ENCODE data around the gene RAB31. TPM values are rescaled to one million over a fixed set of nuclear protein-coding genes. Genes with fewer than 3 reads are reported as not detected.

The RAB31 gene
- total and polyA plus RNA-seq, 11 donors, result 3.2 to 67.7 (median 12.8) TPM

DNA sequence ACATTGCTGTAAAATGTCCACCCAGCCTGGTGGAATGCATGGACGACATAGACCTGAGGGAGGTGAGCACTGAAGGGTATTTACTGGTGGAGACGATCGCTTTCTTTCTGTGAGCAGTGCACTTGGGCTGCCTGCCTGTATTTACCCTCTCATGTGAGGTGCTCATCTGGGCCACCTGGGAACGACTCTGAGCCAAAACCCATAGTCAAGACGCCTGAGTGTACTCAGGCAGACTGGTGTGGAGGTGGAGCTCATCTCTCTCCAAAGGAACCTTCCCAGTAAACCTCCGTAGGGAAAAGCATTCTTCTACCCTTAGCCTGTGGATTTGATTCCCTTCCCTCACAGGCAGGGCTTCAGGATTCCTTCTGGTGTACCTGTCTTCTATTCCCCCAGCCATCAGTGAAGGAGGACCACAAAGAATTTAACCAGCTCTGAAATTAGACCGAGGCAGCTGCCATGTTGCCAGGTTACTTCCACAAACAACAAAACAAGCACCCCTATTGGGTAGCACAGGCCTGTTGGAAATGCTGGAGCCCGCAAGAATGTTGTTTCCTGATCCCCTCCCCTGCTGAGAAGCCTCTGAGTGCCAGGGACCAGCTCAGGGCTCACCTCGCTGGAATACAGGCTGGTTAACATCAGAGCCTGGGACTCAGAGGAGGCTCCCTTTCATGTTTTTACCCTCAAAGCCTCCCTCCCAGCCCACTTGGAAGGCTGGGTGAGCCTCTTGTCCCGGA lies 130.2 kb downstream of the RAB31 start:
- DNase-seq, result peak in 4 of 5 donors; percentile 52 to 75 (median 68)
- WGBS, 4 donors, result 44 to 56% (median 51%) methylated on average over 9 to 10 of the region's 10 CpGs
- intact Hi-C loops (cut with DNase I), result loop anchor here in 1 of 10 donors (2.0 kb wide), 1 partner anchor 14 kb away; no protein-coding TSS in a partner anchor
- TF ChIP-seq, protein P1, sequence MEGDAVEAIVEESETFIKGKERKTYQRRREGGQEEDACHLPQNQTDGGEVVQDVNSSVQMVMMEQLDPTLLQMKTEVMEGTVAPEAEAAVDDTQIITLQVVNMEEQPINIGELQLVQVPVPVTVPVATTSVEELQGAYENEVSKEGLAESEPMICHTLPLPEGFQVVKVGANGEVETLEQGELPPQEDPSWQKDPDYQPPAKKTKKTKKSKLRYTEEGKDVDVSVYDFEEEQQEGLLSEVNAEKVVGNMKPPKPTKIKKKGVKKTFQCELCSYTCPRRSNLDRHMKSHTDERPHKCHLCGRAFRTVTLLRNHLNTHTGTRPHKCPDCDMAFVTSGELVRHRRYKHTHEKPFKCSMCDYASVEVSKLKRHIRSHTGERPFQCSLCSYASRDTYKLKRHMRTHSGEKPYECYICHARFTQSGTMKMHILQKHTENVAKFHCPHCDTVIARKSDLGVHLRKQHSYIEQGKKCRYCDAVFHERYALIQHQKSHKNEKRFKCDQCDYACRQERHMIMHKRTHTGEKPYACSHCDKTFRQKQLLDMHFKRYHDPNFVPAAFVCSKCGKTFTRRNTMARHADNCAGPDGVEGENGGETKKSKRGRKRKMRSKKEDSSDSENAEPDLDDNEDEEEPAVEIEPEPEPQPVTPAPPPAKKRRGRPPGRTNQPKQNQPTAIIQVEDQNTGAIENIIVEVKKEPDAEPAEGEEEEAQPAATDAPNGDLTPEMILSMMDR (IDR thresholded peaks at IDR 0.05), result no peak
- TF ChIP-seq POLR2A (IDR thresholded peaks at IDR 0.05), result no peak
- Histone ChIP-seq H3K4me3 (peak overlapping the region in 1 of 12 donors; percentile 1), H3K27me3 (no peaks in the 10 kb centered on the region), H3K4me1 (peaks cover 0 to 43% (median 9%) of the 10 kb centered on the region in 12 donors), H3K27ac (peak overlapping the region in 10 of 12 donors; percentile 56 to 90 (median 73)), H3K9me3 (no peaks in the 10 kb centered on the region), H3K36me3 (peaks cover 0 to 7% (median 0%) of the 10 kb centered on the region in 9 donors)
- peak; percentile 81 to 93 (median 90) for ATAC-seq

DNA sequence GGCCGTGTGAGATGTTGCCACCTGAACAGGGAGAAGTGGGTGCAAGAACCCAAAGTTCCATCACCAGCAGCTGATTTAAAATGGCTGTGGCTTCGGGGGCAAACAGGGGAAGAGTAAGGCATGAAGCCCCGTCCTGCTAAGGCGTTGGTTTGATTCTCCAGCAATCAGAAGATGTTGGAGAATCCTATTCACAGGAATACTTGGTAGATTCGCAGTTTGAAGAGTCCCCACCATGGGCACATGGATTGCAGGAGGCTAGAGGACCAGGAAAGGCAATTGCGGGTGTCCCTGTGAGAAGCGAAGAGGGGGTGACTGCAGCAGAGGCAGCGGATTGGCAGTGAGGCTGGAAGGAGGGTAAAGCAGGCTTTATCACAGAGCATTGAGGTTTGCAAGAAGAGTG lies 131.1 kb downstream of the RAB31 start:
- intact Hi-C loops (cut with DNase I), result loop anchor here in 1 of 10 donors (2.0 kb wide), 1 partner anchor 14 kb away; no protein-coding TSS in a partner anchor
- no peak for ATAC-seq
- H3K9me3 ChIP-seq, result no peaks in the 10 kb centered on the region
- peaks cover 0 to 12% (median 0%) of the 10 kb centered on the region in 9 donors for H3K36me3 ChIP-seq
- WGBS, 4 donors, result 92 to 94% (median 93%) methylated on average over 8 of the region's 8 CpGs
- H3K27ac ChIP-seq, result peak overlapping the region in 9 of 12 donors; percentile 56 to 90 (median 75)
- H3K27me3 ChIP-seq, result no peaks in the 10 kb centered on the region
- H3K4me3 ChIP-seq, result no peak overlapping the region
- peaks cover 0 to 43% (median 9%) of the 10 kb centered on the region in 12 donors for H3K4me1 ChIP-seq
- DNase-seq, result no peak
- TF ChIP-seq POLR2A (IDR thresholded peaks at IDR 0.05), result no peak
- TF ChIP-seq, protein P1 (IDR thresholded peaks at IDR 0.05), result no peak

DNA sequence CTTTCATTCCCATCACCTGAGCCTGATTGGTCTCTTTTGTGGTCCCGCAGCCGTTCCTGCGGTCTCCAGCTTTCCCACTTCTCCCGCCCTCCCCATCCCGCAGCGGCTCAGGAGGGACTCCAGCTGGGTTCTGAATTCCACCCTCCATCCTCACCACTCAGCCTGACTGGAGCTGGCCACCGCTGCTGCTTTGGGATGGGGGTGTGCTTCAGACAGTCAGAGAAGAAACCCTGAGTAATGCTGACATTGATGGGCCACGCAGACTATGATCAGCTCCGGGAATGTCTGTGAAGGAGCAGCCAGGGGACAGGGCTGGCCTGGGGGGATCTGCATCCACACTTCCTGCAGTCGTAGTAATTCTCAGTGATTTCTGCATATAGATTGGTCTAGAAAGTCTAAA lies 131.8 kb downstream of the RAB31 start:
- H3K27me3 ChIP-seq, result no peaks in the 10 kb centered on the region
- no peak for TF ChIP-seq POLR2A (IDR thresholded peaks at IDR 0.05)
- TF ChIP-seq, protein P1 (IDR thresholded peaks at IDR 0.05), result no peak
- peaks cover 0 to 43% (median 9%) of the 10 kb centered on the region in 12 donors for H3K4me1 ChIP-seq
- H3K36me3 ChIP-seq, result peaks cover 0 to 18% (median 0%) of the 10 kb centered on the region in 9 donors
- ATAC-seq (no peak), DNase-seq (no peak)
- peak overlapping the region in 2 of 12 donors; percentile 60 to 90 for H3K27ac ChIP-seq
- intact Hi-C loops (cut with DNase I), result loop anchor here in 2 of 10 donors (2.0 to 10.0 kb wide), 2 partner anchors 15 to 75 kb away; partner anchors contain the start of gene VAPA (in 1 of the 2)
- 77 to 83% (median 81%) methylated on average over 10 of the region's 10 CpGs for WGBS, 4 donors
- H3K9me3 ChIP-seq, result no peaks in the 10 kb centered on the region
- no peak overlapping the region for H3K4me3 ChIP-seq

DNA sequence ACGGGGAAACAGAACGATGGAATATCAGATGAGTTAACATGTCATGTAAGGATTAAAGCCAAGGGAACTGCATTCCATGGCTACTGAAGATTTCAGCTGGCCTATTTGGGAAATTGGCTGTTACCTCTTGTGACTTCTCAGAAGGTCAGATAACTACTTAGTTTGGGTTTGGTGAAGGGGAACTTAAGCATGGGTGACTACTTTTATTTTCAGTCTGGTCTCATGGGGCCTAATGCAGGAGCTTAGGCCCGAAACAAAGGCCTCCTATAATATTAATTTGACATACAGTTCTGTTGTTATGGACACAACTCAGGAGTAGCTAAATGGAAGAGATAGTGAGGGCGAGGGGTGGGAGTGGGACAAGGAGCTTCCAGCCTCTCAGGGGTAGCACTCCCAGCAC lies 133.7 kb downstream of the RAB31 start:
- Histone ChIP-seq H3K36me3 (peaks cover 0 to 21% (median 0%) of the 10 kb centered on the region in 9 donors), H3K4me3 (no peak overlapping the region), H3K9me3 (no peaks in the 10 kb centered on the region), H3K4me1 (peaks cover 0 to 47% (median 18%) of the 10 kb centered on the region in 12 donors), H3K27ac (peak overlapping the region in 10 of 12 donors; percentile 6 to 66 (median 40)), H3K27me3 (no peaks in the 10 kb centered on the region)
- no peak for ATAC-seq
- TF ChIP-seq, protein P1 (IDR thresholded peaks at IDR 0.05), result no peak
- TF ChIP-seq POLR2A (IDR thresholded peaks at IDR 0.05), result no peak
- intact Hi-C loops (cut with DNase I), result loop anchor here in 1 of 10 donors (10.0 kb wide), 1 partner anchor 73 kb away; the partner anchor contains the start of gene VAPA
- WGBS, 4 donors, result 50 to 66% (median 66%) methylated on average over 4 of the region's 4 CpGs
- no peak for DNase-seq
